ENCODE measurements around the gene ADAM10. TPM values are rescaled to one million over a fixed set of nuclear protein-coding genes. Genes with fewer than 3 reads are reported as not detected.

ADAM10 gene
- total and polyA plus RNA-seq, 2 of the 8 experiments (the other 6 are each of a cell fraction or from before 2014, with no cell fraction given): 46.5 to 163 TPM

GRCh38 chr15:58717357-58717756 lies 32.1 kb downstream of the ADAM10 start (continued):
- no peak for TF ChIP-seq CHD7 (IDR thresholded peaks at IDR 0.05; ENCODE audit: insufficient replicate concordance, low read length)
- no peak for TF ChIP-seq BACH1 (IDR thresholded peaks at IDR 0.05; ENCODE audit: low read length)
- no peak for TF ChIP-seq CTCF (IDR thresholded peaks at IDR 0.05; ENCODE audit: control extremely low read depth in 1 of 3, insufficient read depth in 1 of 3, low read depth in 1 of 3, low read length in 3 of 3)
- no peak for TF ChIP-seq KDM1A (IDR thresholded peaks at IDR 0.05; ENCODE audit: borderline replicate concordance, low read length)
- no peak for TF ChIP-seq RFX5 (IDR thresholded peaks at IDR 0.05; ENCODE audit: borderline replicate concordance, low read depth, low read length)
- no peak for TF ChIP-seq HDAC6 (IDR thresholded peaks at IDR 0.05; ENCODE audit: low read depth, low read length)
- no peak for TF ChIP-seq CEBPB (IDR thresholded peaks at IDR 0.05; ENCODE audit: low read depth, low read length)
- TF ChIP-seq SP1 (IDR thresholded peaks at IDR 0.05; ENCODE audit: low read depth, low read length): no peak
- no peak for TF ChIP-seq GABPA (IDR thresholded peaks at IDR 0.05; ENCODE audit: borderline replicate concordance, insufficient read depth, low read length)
- TF ChIP-seq CHD1 (IDR thresholded peaks at IDR 0.05; ENCODE audit: low read depth, low read length): no peak

All from H1 (cell line).